Astrocyte (in vitro differentiated cells and primary cell): ENCODE data around the gene PRKCA. TPM values are rescaled to one million over a fixed set of nuclear protein-coding genes. Genes with fewer than 3 reads are reported as not detected.
A peak's percentile ranks its signal among the peaks of the same experiment; 100 is the strongest.

ENCODE experiments used
- DNase-seq: peaks from one replicate; pipeline ENCODE4 v3.0.0-alpha.2; 2010; ENCODE audit warnings: low read depth
- FAIRE-seq: peaks from 2 replicates; lab custom pipeline; 2011; peaks lifted over from hg19 to GRCh38; lab: Jason Lieb, UNC
- H2AFZ ChIP-seq: 2 replicates; pipeline ENCODE4 v1.6.0; 2012; ENCODE audit warnings: low read depth, low read length, inconsistent platforms
- H3K27ac ChIP-seq: 2 replicates; pipeline ENCODE4 v1.5.1; 2011; ENCODE audit warnings: low read depth, low read length, inconsistent platforms
- H3K27me3 ChIP-seq: 2 replicates; pipeline ENCODE4 v1.6.0; 2011; ENCODE audit warnings: low read length, inconsistent platforms; ENCODE audit not compliant: insufficient read depth
- H3K36me3 ChIP-seq: 2 replicates; pipeline ENCODE4 v1.5.1; 2011; ENCODE audit warnings: low read length, inconsistent platforms; ENCODE audit not compliant: insufficient read depth
- H3K4me1 ChIP-seq: 2 replicates; pipeline ENCODE4 v1.5.1; 2011; ENCODE audit warnings: low read length, inconsistent platforms; ENCODE audit not compliant: insufficient read depth
- H3K4me2 ChIP-seq: 2 replicates; pipeline ENCODE4 v1.6.0; 2012; ENCODE audit warnings: low read length, inconsistent platforms
- H3K4me3 ChIP-seq: 2 replicates; pipeline ENCODE4 v1.5.1; 2011; ENCODE audit warnings: low read depth, mild to moderate bottlenecking, low read length, inconsistent platforms; ENCODE audit not compliant: insufficient read depth
- H3K79me2 ChIP-seq: 2 replicates; pipeline ENCODE4 v1.6.0; 2012; ENCODE audit warnings: mild to moderate bottlenecking, low read length, inconsistent platforms; ENCODE audit not compliant: insufficient read depth
- H3K9ac ChIP-seq: 2 replicates; pipeline ENCODE4 v1.6.0; 2012; ENCODE audit warnings: mild to moderate bottlenecking, low read length, inconsistent platforms
- H3K9me3 ChIP-seq: 2 replicates; pipeline ENCODE4 v1.5.1; 2012; ENCODE audit warnings: low read depth, mild to moderate bottlenecking, low read length, inconsistent platforms; ENCODE audit not compliant: insufficient read depth
- H4K20me1 ChIP-seq: 2 replicates; pipeline ENCODE4 v1.6.0; 2012; ENCODE audit warnings: low read length, inconsistent platforms; ENCODE audit not compliant: insufficient read depth
- H3K27ac Mint-ChIP-seq: one replicate; pipeline ENCODE4 v1.8.0; 2021; ENCODE audit warnings: mild to moderate bottlenecking, mixed read lengths; ENCODE audit not compliant: unreplicated experiment
- H3K27me3 Mint-ChIP-seq: one replicate; pipeline ENCODE4 v1.8.0; 2021; ENCODE audit warnings: low read depth, mixed read lengths; ENCODE audit not compliant: unreplicated experiment
- H3K36me3 Mint-ChIP-seq: one replicate; pipeline ENCODE4 v1.8.0; 2021; ENCODE audit warnings: low read depth, mixed read lengths; ENCODE audit not compliant: unreplicated experiment
- H3K4me1 Mint-ChIP-seq: one replicate; pipeline ENCODE4 v1.8.0; 2021; ENCODE audit warnings: low read depth, mixed read lengths; ENCODE audit not compliant: unreplicated experiment
- H3K4me3 Mint-ChIP-seq: one replicate; pipeline ENCODE4 v1.8.0; 2021; ENCODE audit warnings: mild to moderate bottlenecking, moderate library complexity, mixed read lengths; ENCODE audit not compliant: unreplicated experiment
- H3K9me3 Mint-ChIP-seq: one replicate; pipeline ENCODE4 v1.8.0; 2021; ENCODE audit warnings: mild to moderate bottlenecking, mixed read lengths; ENCODE audit not compliant: unreplicated experiment
- EZH2 ChIP-seq: IDR thresholded peaks from 2 replicates; pipeline ENCODE4 v1.6.1; 2012; ENCODE audit warnings: mild to moderate bottlenecking, low read length, inconsistent platforms; ENCODE audit not compliant: insufficient read depth
- total RNA-seq: library from RNA; stranded (reverse); gene quantifications from 2 replicates; pipeline ENCODE4 v1.2.1, GENCODE V29; 2021
- TF ChIP-seq, protein P1 (sequence below): IDR thresholded peaks from 2 replicates; pipeline ENCODE4 v1.5.1; 2011; ENCODE audit warnings: low read depth, mild to moderate bottlenecking, inconsistent platforms, low read length, moderate library complexity; ENCODE audit not compliant: insufficient read depth

PRKCA gene
- total RNA-seq, 1 donor from 2014 or later: 49.9 TPM

DNA sequence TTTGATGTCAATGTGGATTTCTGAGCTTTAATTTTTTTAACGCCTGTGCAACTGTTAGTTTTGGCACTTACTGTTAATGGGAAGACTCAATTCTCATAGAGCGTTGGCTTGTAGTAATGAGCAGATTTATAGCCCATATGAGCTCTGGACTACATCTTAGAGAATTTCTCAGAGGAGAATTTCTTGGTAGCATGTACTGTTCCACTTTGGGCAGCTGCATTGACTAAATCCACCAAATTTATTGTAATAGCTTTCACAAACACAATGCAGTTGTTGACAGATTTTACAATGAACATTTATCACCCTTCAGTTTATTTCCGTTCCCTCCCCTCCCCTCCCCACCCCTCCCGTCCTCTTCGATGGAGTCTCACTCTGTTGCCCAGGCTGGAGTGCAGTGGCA lies 193.9 kb downstream of the PRKCA start:
- Histone ChIP-seq H3K27ac (no peak overlapping the region), H3K4me1 (peaks cover 23% of the 10 kb centered on the region), H3K27me3 (no peaks in the 10 kb centered on the region), H3K79me2 (peaks cover 11% of the 10 kb centered on the region), H3K9me3 (no peaks in the 10 kb centered on the region), H3K36me3 (no peaks in the 10 kb centered on the region), H4K20me1 (no peaks in the 10 kb centered on the region), H3K4me3 (no peak overlapping the region), H3K4me2 (no peak overlapping the region), H3K9ac (no peak overlapping the region), H2AFZ (no peak overlapping the region)
- peaks cover 36% of the 10 kb centered on the region for H3K4me1 Mint-ChIP-seq
- DNase-seq: no peak
- no peaks in the 10 kb centered on the region for H3K9me3 Mint-ChIP-seq
- peaks cover 2% of the 10 kb centered on the region for H3K36me3 Mint-ChIP-seq
- no peak overlapping the region for H3K4me3 Mint-ChIP-seq
- FAIRE-seq: no peak
- TF ChIP-seq EZH2: no peak
- TF ChIP-seq, protein P1, sequence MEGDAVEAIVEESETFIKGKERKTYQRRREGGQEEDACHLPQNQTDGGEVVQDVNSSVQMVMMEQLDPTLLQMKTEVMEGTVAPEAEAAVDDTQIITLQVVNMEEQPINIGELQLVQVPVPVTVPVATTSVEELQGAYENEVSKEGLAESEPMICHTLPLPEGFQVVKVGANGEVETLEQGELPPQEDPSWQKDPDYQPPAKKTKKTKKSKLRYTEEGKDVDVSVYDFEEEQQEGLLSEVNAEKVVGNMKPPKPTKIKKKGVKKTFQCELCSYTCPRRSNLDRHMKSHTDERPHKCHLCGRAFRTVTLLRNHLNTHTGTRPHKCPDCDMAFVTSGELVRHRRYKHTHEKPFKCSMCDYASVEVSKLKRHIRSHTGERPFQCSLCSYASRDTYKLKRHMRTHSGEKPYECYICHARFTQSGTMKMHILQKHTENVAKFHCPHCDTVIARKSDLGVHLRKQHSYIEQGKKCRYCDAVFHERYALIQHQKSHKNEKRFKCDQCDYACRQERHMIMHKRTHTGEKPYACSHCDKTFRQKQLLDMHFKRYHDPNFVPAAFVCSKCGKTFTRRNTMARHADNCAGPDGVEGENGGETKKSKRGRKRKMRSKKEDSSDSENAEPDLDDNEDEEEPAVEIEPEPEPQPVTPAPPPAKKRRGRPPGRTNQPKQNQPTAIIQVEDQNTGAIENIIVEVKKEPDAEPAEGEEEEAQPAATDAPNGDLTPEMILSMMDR: no peak
- no peaks in the 10 kb centered on the region for H3K27me3 Mint-ChIP-seq
- no peak overlapping the region for H3K27ac Mint-ChIP-seq

- Histone ChIP-seq H3K4me3 (no peak overlapping the region), H3K4me2 (no peak overlapping the region), H3K27me3 (no peaks in the 10 kb centered on the region), H3K4me1 (peaks cover 12% of the 10 kb centered on the region), H3K9ac (no peak overlapping the region), H3K27ac (no peak overlapping the region), H2AFZ (no peak overlapping the region), H3K36me3 (no peaks in the 10 kb centered on the region), H3K9me3 (no peaks in the 10 kb centered on the region), H3K79me2 (peaks cover 18% of the 10 kb centered on the region), H4K20me1 (no peaks in the 10 kb centered on the region)
- FAIRE-seq (no peak), DNase-seq (no peak)
- Mint-ChIP-seq H3K4me3 (no peak overlapping the region), H3K27ac (no peak overlapping the region), H3K4me1 (peaks cover 19% of the 10 kb centered on the region), H3K27me3 (no peaks in the 10 kb centered on the region), H3K36me3 (peaks cover 3% of the 10 kb centered on the region), H3K9me3 (peaks cover 2% of the 10 kb centered on the region)
- no peak for TF ChIP-seq EZH2
- TF ChIP-seq, protein P1: no peak
Observed at GRCh38 chr17:66498580-66498979, 196.2 kb downstream of the PRKCA start.

- Histone ChIP-seq H3K9ac (no peak overlapping the region), H3K36me3 (no peaks in the 10 kb centered on the region), H3K4me1 (peaks cover 36% of the 10 kb centered on the region), H3K79me2 (peaks cover 12% of the 10 kb centered on the region), H3K27ac (no peak overlapping the region), H3K9me3 (no peaks in the 10 kb centered on the region), H4K20me1 (no peaks in the 10 kb centered on the region), H3K4me3 (no peak overlapping the region), H3K27me3 (no peaks in the 10 kb centered on the region), H2AFZ (no peak overlapping the region), H3K4me2 (no peak overlapping the region)
- Mint-ChIP-seq H3K36me3 (peaks cover 5% of the 10 kb centered on the region), H3K4me3 (no peak overlapping the region), H3K27ac (no peak overlapping the region), H3K27me3 (no peaks in the 10 kb centered on the region), H3K9me3 (peaks cover 2% of the 10 kb centered on the region), H3K4me1 (peaks cover 35% of the 10 kb centered on the region)
- TF ChIP-seq EZH2: no peak
- TF ChIP-seq, protein P1: no peak
- peak; percentile 71 for DNase-seq
- no peak for FAIRE-seq
Observed at GRCh38 chr17:66506641-66507040, 204.2 kb downstream of the PRKCA start.
